ENCODE data around the gene MOB2. TPM values are rescaled to one million over a fixed set of nuclear protein-coding genes. Genes with fewer than 3 reads are reported as not detected.

The MOB2 gene
- total RNA-seq, 1 donor from 2014 or later, result 61.5 TPM

GRCh38 chr11:1503708-1504104, 17.1 kb upstream of the MOB2 start:
- no peak for DNase-seq (ENCODE audit: low spot score)

DNA sequence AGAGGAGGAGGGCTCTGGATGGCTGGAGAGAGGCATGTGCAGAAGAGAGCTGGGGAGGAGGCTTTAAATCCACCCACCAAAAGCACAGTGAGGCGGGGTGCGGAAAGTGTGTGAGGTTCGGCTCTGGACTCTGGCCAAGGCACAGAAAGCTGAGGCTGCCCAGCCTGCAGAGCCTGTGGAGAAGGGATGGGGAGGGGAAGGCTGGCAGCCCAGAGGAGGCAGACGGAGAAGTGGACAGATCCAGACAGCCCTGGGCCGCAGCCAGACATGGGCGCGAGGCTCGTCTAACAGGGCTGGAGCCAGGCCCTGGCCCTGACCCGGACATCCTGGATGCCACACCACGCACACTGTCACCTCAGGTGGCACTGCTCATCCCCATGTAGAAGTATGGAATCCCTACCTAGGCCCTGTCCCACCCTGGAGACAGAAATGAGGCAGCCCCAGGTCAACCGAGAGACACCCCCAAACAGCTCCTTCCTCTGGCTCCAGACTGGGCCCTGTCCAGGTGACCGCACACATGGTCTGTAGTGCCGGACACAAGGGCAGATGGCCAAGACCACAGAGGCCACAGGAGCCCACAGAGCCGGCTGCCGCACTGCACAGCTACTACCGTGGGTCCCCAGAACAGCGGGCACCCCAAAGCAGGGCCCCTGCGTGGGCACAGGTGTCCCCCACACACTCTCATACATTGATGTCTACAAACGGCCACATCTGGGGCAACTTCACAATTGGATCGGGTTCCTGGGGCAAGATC, 16.6 kb upstream of the MOB2 start:
- DNase-seq (ENCODE audit: low spot score), result no peak

DNA sequence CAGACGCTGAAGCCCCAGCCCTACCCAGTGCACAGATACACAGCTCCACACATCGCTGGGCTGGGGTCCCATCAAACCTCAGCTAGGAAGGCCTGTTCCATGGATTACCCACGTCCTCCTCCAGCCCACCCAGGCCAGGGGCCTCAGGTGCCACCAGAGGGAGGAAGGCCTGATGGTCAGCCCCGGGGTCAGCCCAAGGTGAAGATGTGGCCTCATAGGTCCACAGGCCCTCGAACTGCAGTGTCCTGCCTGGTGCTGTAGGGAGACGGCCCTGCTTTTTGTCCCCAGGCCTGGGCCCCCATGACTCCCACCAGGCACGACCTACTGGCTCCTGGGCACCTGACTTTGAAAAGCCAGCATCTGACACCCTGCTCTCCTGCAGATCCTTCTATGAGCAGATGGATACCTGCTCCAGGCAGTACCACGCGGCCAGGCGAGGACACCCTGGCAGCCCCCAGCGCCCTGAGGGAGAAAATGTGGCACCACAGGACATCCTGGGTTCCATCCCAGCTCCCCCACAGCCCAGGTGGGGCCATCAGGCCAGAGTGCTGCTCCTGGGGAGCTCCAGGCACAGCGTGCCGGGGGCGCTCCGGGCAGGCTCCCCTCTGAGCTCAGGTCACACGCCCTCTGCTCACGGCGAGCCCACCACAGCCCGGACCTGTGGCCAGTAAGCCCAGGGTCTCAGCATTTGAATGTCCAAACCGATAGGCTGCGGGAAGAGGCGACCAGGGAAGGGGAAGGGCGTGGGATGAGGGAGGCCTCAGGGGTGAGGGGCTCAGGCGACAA, 15.8 kb upstream of the MOB2 start:
- no peak for DNase-seq (ENCODE audit: low spot score)

GRCh38 chr11:1501421-1502167, 15.0 kb upstream of the MOB2 start:
- no peak for DNase-seq (ENCODE audit: low spot score)

DNA sequence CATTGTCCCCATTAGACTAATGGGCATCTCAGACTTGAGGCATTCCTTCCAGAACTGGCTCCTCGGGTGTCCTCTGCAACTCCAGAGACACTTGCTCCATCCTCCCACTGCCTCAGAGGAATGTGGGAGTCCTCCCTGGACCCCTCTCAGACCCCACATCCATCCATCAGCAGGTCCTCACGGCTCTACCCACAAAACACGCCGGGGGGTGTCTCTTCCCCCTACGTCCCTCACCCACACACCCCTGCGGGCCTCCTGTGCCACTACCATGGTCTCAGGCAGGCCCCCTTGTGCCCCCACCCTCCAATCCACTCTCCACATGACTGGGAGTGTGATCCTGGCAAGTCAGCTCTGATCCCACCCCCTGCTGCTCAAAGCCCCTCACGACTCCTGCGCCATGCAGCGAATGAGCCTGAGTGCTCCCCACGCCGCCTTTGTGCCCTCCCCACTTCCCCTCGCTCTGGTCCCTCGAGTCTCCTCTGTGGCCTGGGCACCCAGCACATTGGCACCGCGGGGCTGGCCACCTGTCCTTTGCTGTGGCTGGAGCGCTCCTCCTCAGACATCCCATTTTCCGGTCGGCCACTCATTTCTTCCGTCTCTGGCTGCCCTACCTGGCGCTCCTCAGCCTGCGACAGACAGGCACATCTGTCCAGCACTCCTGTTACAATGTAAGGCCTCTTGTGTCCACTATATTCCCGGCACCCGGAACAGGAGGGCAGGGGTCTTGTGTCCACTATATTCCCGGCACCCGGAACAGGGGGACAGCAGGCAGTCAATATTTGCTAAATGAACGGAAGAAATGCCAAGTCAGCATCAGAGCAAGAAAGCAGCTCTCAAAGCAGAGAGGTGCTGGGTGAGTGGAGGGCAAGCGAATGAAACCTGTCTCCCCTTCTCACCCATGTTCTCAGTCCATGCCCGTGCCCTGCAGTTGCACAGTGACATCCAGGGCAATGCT, 14.2 kb upstream of the MOB2 start:
- no peak for DNase-seq (ENCODE audit: low spot score)

DNA sequence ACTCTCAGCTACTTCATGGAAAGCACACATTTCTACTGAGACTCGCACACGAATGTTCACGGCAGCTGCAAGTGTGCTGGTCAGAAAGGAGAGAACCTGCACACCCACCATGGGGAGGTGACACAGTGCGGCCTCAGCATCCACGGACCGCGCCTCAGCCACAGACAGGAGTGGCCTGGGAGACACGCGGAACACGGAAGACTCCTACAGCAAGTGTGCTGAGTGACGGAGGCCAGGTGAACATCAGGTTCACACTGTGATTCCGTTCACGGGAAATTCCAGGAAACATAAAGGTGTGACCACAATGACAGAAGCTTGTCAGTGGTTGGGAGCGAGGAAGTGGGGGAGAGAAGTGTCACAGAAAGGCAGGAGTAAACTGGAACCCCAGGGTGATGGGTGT, 13.3 kb upstream of the MOB2 start:
- DNase-seq (ENCODE audit: low spot score), result no peak

DNA sequence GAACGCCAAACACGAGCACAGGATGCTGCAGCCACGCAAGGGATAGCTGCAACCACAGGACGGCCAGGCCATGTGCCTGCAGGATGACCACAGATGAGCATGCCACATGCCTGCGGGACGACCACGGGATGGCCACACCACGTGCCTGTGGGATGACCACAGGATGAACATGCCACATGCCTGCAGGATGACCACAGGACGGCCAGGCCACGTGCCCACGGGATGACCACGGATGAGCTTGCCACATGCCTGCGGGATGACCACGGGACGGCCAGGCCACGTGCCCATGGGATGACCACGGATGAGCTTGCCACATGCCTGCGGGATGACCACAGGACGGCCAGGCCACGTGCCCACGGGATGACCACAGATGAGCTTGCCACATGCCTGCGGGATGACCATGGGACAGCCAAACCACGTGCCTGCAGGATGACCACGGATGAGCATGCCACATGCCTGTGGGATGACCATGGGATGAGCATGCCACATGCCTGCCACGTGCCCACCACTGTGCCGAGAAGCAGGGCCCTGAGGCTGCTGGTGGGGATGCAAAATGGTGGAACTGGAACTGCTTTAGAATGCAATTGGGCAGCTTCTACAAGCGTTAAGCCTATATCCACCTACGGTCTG, 12.8 kb upstream of the MOB2 start:
- no peak for DNase-seq (ENCODE audit: low spot score)

GRCh38 chr11:1498262-1498661, 11.7 kb upstream of the MOB2 start:
- no peak for DNase-seq (ENCODE audit: low spot score)

DNA sequence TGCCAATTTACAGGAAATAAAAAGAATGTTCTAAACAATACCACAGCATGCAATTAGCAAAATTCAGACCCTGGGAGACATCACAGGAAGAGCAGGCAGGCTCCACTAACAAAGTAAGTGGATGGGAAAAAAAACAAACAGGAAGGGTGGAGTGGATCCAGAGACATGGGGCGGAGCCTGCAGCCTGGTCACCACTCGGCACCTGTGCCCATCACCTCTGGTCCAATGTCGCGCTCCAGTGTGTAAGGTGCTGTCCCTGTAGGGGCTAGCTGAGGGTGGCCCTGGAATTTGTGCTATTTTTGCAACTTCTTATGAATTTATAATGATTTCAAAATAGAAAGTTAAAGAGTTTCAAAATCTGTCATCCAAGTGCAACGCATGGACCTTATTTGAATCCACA, 11.0 kb upstream of the MOB2 start:
- DNase-seq (ENCODE audit: low spot score), result no peak

GRCh38 chr11:1496761-1497095, 10.1 kb upstream of the MOB2 start:
- no peak for DNase-seq (ENCODE audit: low spot score)

DNA sequence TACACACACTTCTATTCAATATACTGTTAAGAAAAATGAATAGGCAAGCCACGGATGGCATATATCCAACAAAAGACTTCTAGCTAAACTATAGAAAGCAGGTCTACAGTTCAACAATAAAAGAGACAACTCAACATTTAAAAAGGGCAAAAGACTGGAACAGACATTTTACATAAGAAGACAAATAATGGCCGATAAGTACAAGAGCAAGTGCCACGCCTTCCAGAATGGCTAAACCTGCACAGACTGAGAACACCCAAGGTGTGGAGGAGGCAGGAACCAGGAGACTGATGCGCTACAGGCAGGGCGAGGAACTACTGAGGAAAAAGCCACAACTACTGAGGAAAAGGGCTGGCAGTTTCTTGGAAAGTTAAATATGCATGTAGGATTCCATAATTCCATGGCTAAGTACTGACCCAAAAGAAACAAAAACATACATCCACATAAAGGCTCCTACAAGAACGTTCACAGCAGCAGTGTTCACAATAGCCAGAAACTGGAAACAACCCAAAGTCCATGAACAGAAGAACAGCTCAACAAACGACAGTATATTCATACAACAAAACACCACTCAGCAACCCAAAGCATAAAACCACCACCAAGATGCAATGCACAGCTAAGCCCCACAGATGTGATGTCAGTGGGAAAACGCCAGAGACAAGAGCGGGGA, 9.6 kb upstream of the MOB2 start:
- DNase-seq (ENCODE audit: low spot score), result no peak

DNA sequence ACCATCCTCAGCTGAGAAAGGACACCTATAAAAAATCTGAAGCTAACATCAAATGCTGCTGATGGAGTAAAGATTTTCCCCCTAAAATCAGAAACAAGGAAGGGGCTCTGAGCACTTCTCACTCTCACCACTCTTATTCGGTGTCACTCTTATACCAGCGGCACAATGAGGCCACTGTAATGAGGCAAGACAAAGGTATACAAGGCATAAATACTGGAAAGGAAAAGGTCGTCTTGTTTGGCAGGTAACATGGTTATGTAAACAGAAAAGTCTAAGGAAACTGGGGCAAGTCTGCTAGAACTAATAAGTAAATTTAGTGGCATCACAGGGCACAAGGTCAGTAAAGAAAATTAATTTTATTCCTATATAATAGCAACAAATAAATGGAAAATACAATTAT, 8.1 kb upstream of the MOB2 start:
- DNase-seq (ENCODE audit: low spot score), result no peak

GRCh38 chr11:1493650-1494244, 7.2 kb upstream of the MOB2 start:
- no peak for DNase-seq (ENCODE audit: low spot score)

GRCh38 chr11:1491379-1491778, 4.8 kb upstream of the MOB2 start:
- no peak for DNase-seq (ENCODE audit: low spot score)

GRCh38 chr11:1490651-1491050, 4.1 kb upstream of the MOB2 start:
- DNase-seq (ENCODE audit: low spot score), result no peak

DNA sequence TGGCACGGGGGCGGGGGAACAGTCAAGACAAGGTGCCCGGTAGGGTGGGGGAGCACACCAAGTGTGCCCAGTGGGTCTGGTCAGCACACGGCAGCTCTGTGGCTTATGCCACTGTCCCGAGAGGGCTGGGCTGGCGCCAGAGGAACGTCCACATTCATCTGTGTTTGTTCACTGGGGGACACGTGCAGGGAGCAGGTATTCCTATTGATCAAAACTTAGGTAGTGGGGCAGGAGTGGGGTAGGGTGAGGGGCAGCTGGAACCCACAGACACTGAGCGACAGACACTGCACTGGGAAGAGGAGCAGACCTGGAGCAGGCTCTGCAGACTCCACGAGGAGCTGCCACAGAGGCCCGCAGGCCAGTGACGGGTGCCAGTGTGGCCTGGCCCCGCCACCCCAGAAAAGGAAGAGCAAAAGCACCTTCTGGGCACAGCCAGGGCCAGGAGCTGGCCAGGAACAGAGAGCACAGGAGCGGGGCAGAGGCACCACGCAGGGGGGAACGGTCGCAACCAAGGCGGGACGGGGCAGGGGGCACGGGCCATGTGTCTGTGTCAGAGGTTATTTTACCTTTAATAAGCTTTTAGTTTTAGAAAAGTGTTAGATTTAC, 2.1 kb upstream of the MOB2 start:
- no peak for DNase-seq (ENCODE audit: low spot score)

GRCh38 chr11:1487851-1488574, 1.4 kb upstream of the MOB2 start:
- DNase-seq (ENCODE audit: low spot score), result no peak

DNA sequence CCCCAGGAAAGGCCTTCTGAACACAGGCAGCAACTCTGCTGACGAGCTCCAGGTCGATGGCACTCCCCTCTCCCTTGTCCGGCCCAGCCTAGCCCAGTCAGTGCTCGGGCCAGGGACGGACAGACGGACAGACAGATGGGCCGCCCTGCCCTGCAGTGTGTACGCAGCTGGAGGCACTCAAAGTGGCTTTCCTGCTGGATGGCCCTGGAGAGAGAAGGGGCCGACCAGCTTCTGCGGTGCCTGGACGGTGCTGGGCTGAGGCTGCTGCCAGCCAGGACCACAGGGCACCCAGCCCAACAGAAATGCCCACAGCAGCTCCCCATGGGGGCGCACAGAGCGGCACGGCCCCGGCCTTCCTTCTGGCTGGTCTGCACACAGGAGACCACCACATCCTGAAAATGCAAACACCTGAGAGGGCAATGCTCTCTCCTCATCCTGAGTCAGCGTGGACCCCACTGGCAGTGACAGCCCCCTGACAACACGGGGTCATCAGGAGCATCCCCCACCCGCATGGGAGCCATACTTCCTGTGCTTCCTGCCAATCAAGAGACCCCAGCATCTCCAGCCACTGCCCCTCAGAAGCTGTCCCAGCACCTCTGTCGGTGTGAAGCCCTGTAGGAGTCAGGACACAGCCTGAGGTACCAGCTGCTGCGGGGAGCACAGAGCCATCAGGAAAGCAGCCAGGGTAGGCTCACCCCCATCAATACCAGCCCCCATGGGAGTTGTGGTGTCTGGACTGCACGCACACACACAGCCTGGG, 692 bp upstream of the MOB2 start:
- DNase-seq (ENCODE audit: low spot score), result no peak

Measured in ureter (tissue), 1 donor.